Panc1 (cell line): ENCODE measurements around the gene ARHGAP18. TPM values are rescaled to one million over a fixed set of nuclear protein-coding genes. Genes with fewer than 3 reads are reported as not detected.

Source experiments
- ATAC-seq: fragments of 200-7000 bp; cut with Tn5 transposase; 2 replicates; pipeline ENCODE4 v1.9.1; 2020; ENCODE audit warnings: mild to moderate bottlenecking, moderate library complexity
- BruUV-seq: library from RNA; stranded (reverse); fragments of 400-500 nt; replicated peaks from 2 replicates; lab custom pipeline; 2021; lab: Mats Ljungman, UMichigan
- CTCF ChIA-PET: fragments of 300-600 bp; sonication (Branson Sonifier 250); formaldehyde crosslinking; loops from one replicate; lab custom pipeline; 2022; ENCODE audit warnings: antibody characterized with exemption; lab: Charles Lee
- POLR2A ChIA-PET: fragments of 300-600 bp; sonication (Branson Sonifier 250); formaldehyde crosslinking; loops from one replicate; lab custom pipeline; 2022; ENCODE audit warnings: antibody characterized with exemption; lab: Charles Lee
- DNase-seq: peaks from one replicate; pipeline ENCODE4 v3.0.0-alpha.2; 2010; ENCODE audit warnings: low read depth, low spot score
- H3K27ac ChIP-seq: 2 replicates; pipeline ENCODE4 v1.5.1; 2011; ENCODE audit warnings: mild to moderate bottlenecking, low read length, inconsistent platforms
- H3K27me3 ChIP-seq: fragments of 200-500 bp; sonication (Bioruptor generic); 2 replicates; pipeline ENCODE4 v1.6.0; 2014; ENCODE audit warnings: low read length, inconsistent platforms; ENCODE audit not compliant: control insufficient read depth, insufficient read depth
- H3K36me3 ChIP-seq: fragments of 200-500 bp; sonication (Bioruptor generic); 2 replicates; pipeline ENCODE4 v1.5.1; 2014; ENCODE audit warnings: inconsistent platforms, mild to moderate bottlenecking, low read length, moderate library complexity; ENCODE audit not compliant: control insufficient read depth, insufficient read depth
- H3K4me1 ChIP-seq: 2 replicates; pipeline ENCODE4 v1.5.1; 2011; ENCODE audit warnings: inconsistent platforms, mild to moderate bottlenecking, low read length, moderate library complexity; ENCODE audit not compliant: control insufficient read depth, insufficient read depth
- H3K4me3 ChIP-seq, 2 experiments: 2 replicates each; pipeline ENCODE4 v1.5.1; 2011 to 2012; ENCODE audit warnings: low read depth in 2 of 2, low read length in 2 of 2, mild to moderate bottlenecking in 2 of 2, inconsistent platforms in 1 of 2, moderate library complexity in 1 of 2
- H3K9me3 ChIP-seq: fragments of 200-500 bp; sonication (Bioruptor generic); 2 replicates; pipeline ENCODE4 v1.5.1; 2014; ENCODE audit warnings: low read depth, mild to moderate bottlenecking, inconsistent platforms, low read length, moderate library complexity; ENCODE audit not compliant: control insufficient read depth, insufficient read depth
- POLR2AphosphoS5 ChIP-seq: IDR thresholded peaks from 2 replicates; pipeline ENCODE4 v1.6.1; 2012; ENCODE audit warnings: mild to moderate bottlenecking, low read depth, low read length, moderate library complexity
- REST ChIP-seq, 2 experiments: IDR thresholded peaks; 2 replicates each; pipeline ENCODE4 v1.6.1; 2011 to 2012; ENCODE audit warnings: low read depth in 2 of 2, control low read depth in 1 of 2, low read length in 1 of 2, mild to moderate bottlenecking in 1 of 2, moderate library complexity in 1 of 2; ENCODE audit not compliant: insufficient read depth in 1 of 2
- SIN3A ChIP-seq: IDR thresholded peaks from 2 replicates; pipeline ENCODE4 v1.6.1; 2012; ENCODE audit warnings: low read depth, mild to moderate bottlenecking, low read length, moderate library complexity, borderline replicate concordance; ENCODE audit not compliant: insufficient read depth
- TCF7L2 ChIP-seq: IDR thresholded peaks from 2 replicates; pipeline ENCODE4 v1.6.1; 2011; ENCODE audit warnings: mild to moderate bottlenecking, low read depth, low read length, inconsistent platforms
- in situ Hi-C: cut with HindIII; loops from 2 replicates; pipeline ENCODE4 v1.10.0; 2016; ENCODE audit warnings: low sequenced_read_pairs, low pct_unique_long_range_greater_than_20kb
- intact Hi-C: fragments of 100-400 bp; cut with micrococcal nuclease; formaldehyde crosslinking; loops from one replicate; pipeline ENCODE4 v1.10.0; 2022; ENCODE audit not compliant: unreplicated experiment
- total RNA-seq: library from RNA; stranded (reverse); gene quantifications from one replicate; pipeline ENCODE4 v1.2.1, GENCODE V29; 2021; ENCODE audit not compliant: unreplicated experiment
- TF ChIP-seq, protein P1 (sequence below): fragments of 450-650 bp; IDR thresholded peaks from 2 replicates; pipeline ENCODE4 v1.5.1; 2017; ENCODE audit warnings: mild to moderate bottlenecking

ARHGAP18 gene
- total RNA-seq, 1 experiment from 2014 or later, result 11.6 TPM

- no peak for TF ChIP-seq TCF7L2
- TF ChIP-seq SIN3A, result no peak
- no peak for TF ChIP-seq POLR2AphosphoS5
- TF ChIP-seq REST (IDR thresholded peaks at IDR 0.05; ENCODE audit: insufficient read depth in 1 of 2, low read depth in 2 of 2, low read length in 1 of 2), result no peak
- TF ChIP-seq, protein P1, sequence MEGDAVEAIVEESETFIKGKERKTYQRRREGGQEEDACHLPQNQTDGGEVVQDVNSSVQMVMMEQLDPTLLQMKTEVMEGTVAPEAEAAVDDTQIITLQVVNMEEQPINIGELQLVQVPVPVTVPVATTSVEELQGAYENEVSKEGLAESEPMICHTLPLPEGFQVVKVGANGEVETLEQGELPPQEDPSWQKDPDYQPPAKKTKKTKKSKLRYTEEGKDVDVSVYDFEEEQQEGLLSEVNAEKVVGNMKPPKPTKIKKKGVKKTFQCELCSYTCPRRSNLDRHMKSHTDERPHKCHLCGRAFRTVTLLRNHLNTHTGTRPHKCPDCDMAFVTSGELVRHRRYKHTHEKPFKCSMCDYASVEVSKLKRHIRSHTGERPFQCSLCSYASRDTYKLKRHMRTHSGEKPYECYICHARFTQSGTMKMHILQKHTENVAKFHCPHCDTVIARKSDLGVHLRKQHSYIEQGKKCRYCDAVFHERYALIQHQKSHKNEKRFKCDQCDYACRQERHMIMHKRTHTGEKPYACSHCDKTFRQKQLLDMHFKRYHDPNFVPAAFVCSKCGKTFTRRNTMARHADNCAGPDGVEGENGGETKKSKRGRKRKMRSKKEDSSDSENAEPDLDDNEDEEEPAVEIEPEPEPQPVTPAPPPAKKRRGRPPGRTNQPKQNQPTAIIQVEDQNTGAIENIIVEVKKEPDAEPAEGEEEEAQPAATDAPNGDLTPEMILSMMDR, result no peak
- DNase-seq (no peak), ATAC-seq (no peak)
- no peaks in the 10 kb centered on the region for H3K9me3 ChIP-seq
- in situ Hi-C loops (no loop called here), intact Hi-C loops (loop anchor here (5.0 kb wide), 1 partner anchor 230 kb away; no protein-coding TSS in a partner anchor)
- H3K27me3 ChIP-seq, result no peaks in the 10 kb centered on the region
- H3K4me3 ChIP-seq, result no peak overlapping the region
- no peak overlapping the region for H3K27ac ChIP-seq
- no TSS peak for BruUV-seq
- ChIA-PET CTCF (no interaction called here), POLR2A (no interaction called here)
- no peaks in the 10 kb centered on the region for H3K36me3 ChIP-seq
- no peaks in the 10 kb centered on the region for H3K4me1 ChIP-seq
These were observed 22.6 kb upstream of the ARHGAP18 start for GRCh38 chr6:129732542-129732941.

DNA sequence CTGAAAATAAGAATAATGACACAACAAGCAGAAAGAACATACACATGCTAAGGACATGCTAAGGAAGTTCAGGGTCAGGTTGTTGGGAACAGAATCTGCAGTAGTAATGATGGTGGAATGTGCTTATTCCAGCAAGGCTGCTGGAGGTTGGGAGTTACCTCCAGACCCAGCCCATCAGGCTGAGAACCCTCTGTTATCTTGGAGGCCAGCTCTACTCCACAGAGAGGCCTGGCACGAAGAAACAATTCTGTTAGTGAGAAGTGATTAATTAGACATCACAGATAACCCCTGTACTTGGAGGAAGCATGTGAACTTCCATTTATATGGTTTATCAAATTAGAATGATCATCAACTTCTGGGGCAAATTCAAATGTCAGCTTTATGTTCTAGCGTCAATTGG lies 22.1 kb upstream of the ARHGAP18 start:
- no TSS peak for BruUV-seq
- Histone ChIP-seq H3K4me1 (no peaks in the 10 kb centered on the region), H3K9me3 (no peaks in the 10 kb centered on the region), H3K4me3 (no peak overlapping the region), H3K27me3 (no peaks in the 10 kb centered on the region), H3K27ac (no peak overlapping the region), H3K36me3 (no peaks in the 10 kb centered on the region)
- in situ Hi-C loops (no loop called here), intact Hi-C loops (loop anchor here (5.0 kb wide), 1 partner anchor 230 kb away; no protein-coding TSS in a partner anchor)
- DNase-seq, result no peak
- ATAC-seq, result no peak
- TF ChIP-seq, protein P1, result no peak
- no peak for TF ChIP-seq REST (IDR thresholded peaks at IDR 0.05; ENCODE audit: insufficient read depth in 1 of 2, low read depth in 2 of 2, low read length in 1 of 2)
- TF ChIP-seq SIN3A, result no peak
- TF ChIP-seq POLR2AphosphoS5, result no peak
- TF ChIP-seq TCF7L2, result no peak
- POLR2A ChIA-PET, result no interaction called here
- CTCF ChIA-PET, result no interaction called here
